Gastrocnemius medialis (tissue), 4 donors: ENCODE data around the gene MRPL33.

Source experiments
- POLR2A ChIP-seq, 2 donors: fragments of 450-650 bp; IDR thresholded peaks; one replicate each; pipeline ENCODE4 v1.6.1; 2017; ENCODE audit warnings: antibody characterized with exemption in 2 of 2, mild to moderate bottlenecking in 2 of 2, moderate library complexity in 2 of 2
- TF ChIP-seq, protein P1 (sequence below), 5 experiments: fragments of 450-650 bp in 3 of 5; fragments of 200-600 bp in 2 of 5; sonication (generic) in 2 of 5; IDR thresholded peaks in 4 of 5; conservative IDR thresholded peaks in 1 of 5; 1 replicate in 4 of 5; 2 replicates in 1 of 5; pipeline ENCODE4 v1.5.1; 2016 to 2019; ENCODE audit warnings: antibody characterized with exemption in 5 of 5, mild to moderate bottlenecking in 3 of 5, moderate library complexity in 3 of 5

DNA sequence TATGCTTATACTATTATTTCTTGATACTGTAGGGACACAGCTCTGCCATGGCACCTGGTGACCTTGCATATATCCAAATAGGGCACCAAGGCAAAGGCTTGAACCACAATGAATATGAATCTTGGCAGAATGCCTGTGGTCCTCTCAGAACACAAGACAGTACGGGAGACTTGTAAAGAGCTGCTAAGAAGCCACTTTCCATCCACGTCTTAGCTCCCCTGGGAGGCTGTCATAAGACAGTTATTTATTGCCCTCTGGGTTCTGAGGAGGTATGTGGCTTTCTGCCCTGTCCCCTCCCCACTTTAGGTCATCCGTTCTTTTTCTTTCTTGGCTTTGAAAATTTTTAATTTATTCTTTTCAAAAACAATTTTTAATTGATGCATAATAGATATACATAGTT is 29.8 kb upstream of the MRPL33 start:
- TF ChIP-seq POLR2A (IDR thresholded peaks at IDR 0.05), result no peak
- TF ChIP-seq, protein P1, sequence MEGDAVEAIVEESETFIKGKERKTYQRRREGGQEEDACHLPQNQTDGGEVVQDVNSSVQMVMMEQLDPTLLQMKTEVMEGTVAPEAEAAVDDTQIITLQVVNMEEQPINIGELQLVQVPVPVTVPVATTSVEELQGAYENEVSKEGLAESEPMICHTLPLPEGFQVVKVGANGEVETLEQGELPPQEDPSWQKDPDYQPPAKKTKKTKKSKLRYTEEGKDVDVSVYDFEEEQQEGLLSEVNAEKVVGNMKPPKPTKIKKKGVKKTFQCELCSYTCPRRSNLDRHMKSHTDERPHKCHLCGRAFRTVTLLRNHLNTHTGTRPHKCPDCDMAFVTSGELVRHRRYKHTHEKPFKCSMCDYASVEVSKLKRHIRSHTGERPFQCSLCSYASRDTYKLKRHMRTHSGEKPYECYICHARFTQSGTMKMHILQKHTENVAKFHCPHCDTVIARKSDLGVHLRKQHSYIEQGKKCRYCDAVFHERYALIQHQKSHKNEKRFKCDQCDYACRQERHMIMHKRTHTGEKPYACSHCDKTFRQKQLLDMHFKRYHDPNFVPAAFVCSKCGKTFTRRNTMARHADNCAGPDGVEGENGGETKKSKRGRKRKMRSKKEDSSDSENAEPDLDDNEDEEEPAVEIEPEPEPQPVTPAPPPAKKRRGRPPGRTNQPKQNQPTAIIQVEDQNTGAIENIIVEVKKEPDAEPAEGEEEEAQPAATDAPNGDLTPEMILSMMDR (IDR thresholded peaks at IDR 0.05 in 4 of 5, conservative IDR thresholded peaks at IDR 0.05 in 1 of 5), result no peak
